IPS DF 6.9 (cell line): ENCODE results near the gene RELL1.

Experiments used
- DNase-seq: peaks from one replicate; pipeline ENCODE4 v3.0.0-alpha.2; 2013; ENCODE audit warnings: low read depth, low spot score
- H3K27ac ChIP-seq: one replicate; pipeline ENCODE4 v1.5.1; 2013; ENCODE audit warnings: low read length, control low read depth
- H3K27me3 ChIP-seq: 2 replicates; pipeline ENCODE4 v1.6.1; 2013; ENCODE audit warnings: mild to moderate bottlenecking, low read length; ENCODE audit not compliant: control insufficient read depth, insufficient read depth
- H3K36me3 ChIP-seq: 2 replicates; pipeline ENCODE4 v1.6.1; 2013; ENCODE audit warnings: low read length; ENCODE audit not compliant: control insufficient read depth, insufficient read depth
- H3K4me1 ChIP-seq: 2 replicates; pipeline ENCODE4 v1.6.1; 2013; ENCODE audit warnings: low read length; ENCODE audit not compliant: control insufficient read depth, insufficient read depth
- H3K4me3 ChIP-seq: 2 replicates; pipeline ENCODE4 v1.5.1; 2013; ENCODE audit warnings: mild to moderate bottlenecking, low read length
- H3K9me3 ChIP-seq: 2 replicates; pipeline ENCODE4 v1.6.1; 2013; ENCODE audit warnings: low read length, inconsistent platforms; ENCODE audit not compliant: control insufficient read depth, insufficient read depth
- WGBS: extraction: QIAGEN DNeasy Blood & Tissue Kit; methylation state at CpG from one replicate; pipeline ENCODE4 v1.1.7; 2013; ENCODE audit warnings: mixed read lengths, missing lambda C conversion rate; ENCODE audit not compliant: insufficient read length, insufficient coverage; 5-methylcytosine and 5-hydroxymethylcytosine counted together

The RELL1 gene

GRCh38 chr4:37588150-37588549, 98.0 kb downstream of the RELL1 start:
- no peak for DNase-seq
- no peak overlapping the region for H3K4me3 ChIP-seq
- H3K27ac ChIP-seq = no peak overlapping the region
- no peaks in the 10 kb centered on the region for H3K9me3 ChIP-seq
- no peaks in the 10 kb centered on the region for H3K27me3 ChIP-seq
- no peaks in the 10 kb centered on the region for H3K36me3 ChIP-seq
- peaks cover 4% of the 10 kb centered on the region; the same call in 1 of the 2 replicates for H3K4me1 ChIP-seq
- whole genome bisulfite sequencing = no CpG with 5 or more reads among the region's 9 CpGs

- Histone ChIP-seq H3K27ac (no peak overlapping the region), H3K4me1 (peaks cover 4% of the 10 kb centered on the region; the same call in 1 of the 2 replicates), H3K36me3 (no peaks in the 10 kb centered on the region), H3K27me3 (no peaks in the 10 kb centered on the region), H3K9me3 (no peaks in the 10 kb centered on the region), H3K4me3 (no peak overlapping the region)
- no peak for DNase-seq
- WGBS = no CpG with 5 or more reads among the region's 6 CpGs
Measured at GRCh38 chr4:37586194-37586593, 100.0 kb downstream of the RELL1 start.

DNA sequence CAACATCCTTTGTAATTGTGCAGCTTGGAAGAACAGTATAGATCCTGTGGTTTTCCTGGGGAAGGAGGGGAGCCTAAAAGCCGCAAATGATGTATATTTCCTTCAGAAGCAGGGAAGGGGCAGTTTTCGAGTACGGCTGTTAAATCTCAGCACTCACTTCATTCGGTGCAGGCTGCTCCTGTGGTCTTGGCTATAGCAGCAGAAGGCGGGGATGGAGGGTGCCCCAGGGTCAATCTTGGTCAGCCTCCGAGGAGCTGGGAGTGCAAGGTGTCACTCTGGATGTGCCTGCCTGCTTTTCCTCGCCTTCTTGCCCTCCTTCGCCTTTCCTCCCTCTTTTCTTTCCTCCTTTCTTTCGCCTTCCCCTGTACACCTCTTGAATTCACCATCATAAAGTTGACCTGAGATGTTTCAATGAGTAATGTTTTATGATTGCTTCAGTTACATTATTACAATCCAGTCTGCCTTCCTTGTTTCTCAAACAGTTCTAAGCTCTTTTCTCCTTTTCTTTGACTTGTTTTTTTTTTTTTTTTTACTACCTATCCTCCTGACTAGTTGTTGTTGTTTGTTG, 101.6 kb downstream of the RELL1 start:
- Histone ChIP-seq H3K27me3 (no peaks in the 10 kb centered on the region), H3K27ac (no peak overlapping the region), H3K9me3 (no peaks in the 10 kb centered on the region), H3K4me3 (no peak overlapping the region), H3K36me3 (no peaks in the 10 kb centered on the region), H3K4me1 (no peaks in the 10 kb centered on the region)
- DNase-seq = no peak
- WGBS = no CpG with 5 or more reads among the region's 9 CpGs

- no CpG with 5 or more reads among the region's 8 CpGs for WGBS
Measured at GRCh38 chr4:37584071-37584470, 102.1 kb downstream of the RELL1 start.

DNA sequence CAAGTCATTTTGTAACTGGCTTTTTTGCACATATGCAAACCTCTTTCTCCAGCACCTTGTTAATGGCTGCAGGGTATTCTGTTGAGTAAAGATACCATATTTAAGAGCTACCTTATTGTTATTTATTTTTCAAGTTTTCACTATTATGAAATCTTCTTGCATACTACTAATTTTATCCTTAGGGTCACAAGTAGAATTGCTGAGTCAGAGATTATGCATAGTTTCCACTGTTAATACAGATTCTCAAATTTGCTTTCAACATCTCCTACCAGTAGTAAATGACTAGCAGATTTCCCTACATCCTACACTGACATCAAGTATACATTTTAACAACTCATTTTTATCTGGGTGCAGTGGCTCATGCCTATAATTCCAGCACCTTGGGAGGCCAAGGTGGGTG, 112.6 kb downstream of the RELL1 start:
- H3K4me1 ChIP-seq = no peaks in the 10 kb centered on the region
- H3K4me3 ChIP-seq = no peak overlapping the region
- H3K27ac ChIP-seq = no peak overlapping the region
- no peak for DNase-seq
- H3K27me3 ChIP-seq = no peaks in the 10 kb centered on the region
- no peaks in the 10 kb centered on the region for H3K36me3 ChIP-seq
- H3K9me3 ChIP-seq = no peaks in the 10 kb centered on the region

More at GRCh38 chr4:37584071-37584470, 102.1 kb downstream of the RELL1 start:
- Histone ChIP-seq H3K4me1 (no peaks in the 10 kb centered on the region), H3K27ac (no peak overlapping the region), H3K27me3 (no peaks in the 10 kb centered on the region), H3K36me3 (no peaks in the 10 kb centered on the region), H3K4me3 (no peak overlapping the region), H3K9me3 (no peaks in the 10 kb centered on the region)
- DNase-seq = no peak

GRCh38 chr4:37568489-37568888, 117.7 kb downstream of the RELL1 start:
- Histone ChIP-seq H3K27ac (no peak overlapping the region), H3K9me3 (no peaks in the 10 kb centered on the region), H3K27me3 (no peaks in the 10 kb centered on the region), H3K36me3 (no peaks in the 10 kb centered on the region), H3K4me3 (no peak overlapping the region), H3K4me1 (no peaks in the 10 kb centered on the region)
- DNase-seq = no peak
- no CpG with 5 or more reads among the region's 7 CpGs for WGBS

- H3K9me3 ChIP-seq = no peaks in the 10 kb centered on the region
- H3K27me3 ChIP-seq = no peaks in the 10 kb centered on the region
- no peaks in the 10 kb centered on the region for H3K36me3 ChIP-seq
- WGBS = no CpG with 5 or more reads among the region's 2 CpGs
- H3K4me3 ChIP-seq = no peak overlapping the region
- no peak overlapping the region for H3K27ac ChIP-seq
- H3K4me1 ChIP-seq = no peaks in the 10 kb centered on the region
- DNase-seq = no peak
Measured at GRCh38 chr4:37567836-37568235, 118.3 kb downstream of the RELL1 start.

- no peaks in the 10 kb centered on the region for H3K27me3 ChIP-seq
- WGBS = no CpG with 5 or more reads among the region's 4 CpGs
- H3K36me3 ChIP-seq = no peaks in the 10 kb centered on the region
- no peaks in the 10 kb centered on the region for H3K9me3 ChIP-seq
- H3K4me1 ChIP-seq = no peaks in the 10 kb centered on the region
- H3K4me3 ChIP-seq = no peak overlapping the region
- no peak for DNase-seq
- H3K27ac ChIP-seq = no peak overlapping the region
Measured at GRCh38 chr4:37562592-37562991, 123.6 kb downstream of the RELL1 start.

- no peaks in the 10 kb centered on the region for H3K36me3 ChIP-seq
- WGBS = no CpG with 5 or more reads among the region's 1 CpG
- no peak overlapping the region for H3K27ac ChIP-seq
- no peak overlapping the region for H3K4me3 ChIP-seq
- no peak for DNase-seq
- H3K9me3 ChIP-seq = no peaks in the 10 kb centered on the region
- H3K27me3 ChIP-seq = no peaks in the 10 kb centered on the region
- no peaks in the 10 kb centered on the region for H3K4me1 ChIP-seq
Measured at GRCh38 chr4:37561803-37562207, 124.4 kb downstream of the RELL1 start.

- DNase-seq = no peak
Measured at GRCh38 chr4:37561196-37561802, 124.9 kb downstream of the RELL1 start.

More at GRCh38 chr4:37561196-37561802, 124.9 kb downstream of the RELL1 start:
- no peaks in the 10 kb centered on the region for H3K4me1 ChIP-seq
- no peaks in the 10 kb centered on the region for H3K36me3 ChIP-seq
- H3K9me3 ChIP-seq = no peaks in the 10 kb centered on the region
- WGBS = 100% methylated on average over 1 of the region's 3 CpGs
- no peaks in the 10 kb centered on the region for H3K27me3 ChIP-seq
- H3K4me3 ChIP-seq = no peak overlapping the region
- no peak overlapping the region for H3K27ac ChIP-seq
